ENCODE measurements around the gene FAM50A.

Gene FAM50A

GRCh38 chrX:154413142-154413541 lies 30.8 kb upstream of the FAM50A start:
- no peak for DNase-seq

GRCh38 chrX:154417157-154417556 lies 26.8 kb upstream of the FAM50A start:
- DNase-seq, result no peak

- no peak for DNase-seq
These were observed 24.8 kb upstream of the FAM50A start for GRCh38 chrX:154419189-154419588.

- no peak for DNase-seq
These were observed 24.1 kb upstream of the FAM50A start for GRCh38 chrX:154419688-154420401.

- no peak for DNase-seq
These were observed 23.6 kb upstream of the FAM50A start for GRCh38 chrX:154420402-154420756.

- no peak for DNase-seq
These were observed 16.8 kb upstream of the FAM50A start for GRCh38 chrX:154426916-154427770.

GRCh38 chrX:154428176-154429171 lies 15.5 kb upstream of the FAM50A start, which contains the start of gene ATP6AP1:
TSS of gene ATP6AP1 (plus strand) at chrX:154428677. CDS start at chrX:154428693, 16 bp downstream.
- peak; percentile 93 for DNase-seq

- DNase-seq, result no peak
These were observed 14.2 kb upstream of the FAM50A start for GRCh38 chrX:154429711-154430110.

- no peak for DNase-seq
These were observed 13.5 kb upstream of the FAM50A start for GRCh38 chrX:154430479-154430878.

- no peak for DNase-seq
These were observed 13.0 kb upstream of the FAM50A start for GRCh38 chrX:154430916-154431315.

GRCh38 chrX:154431341-154431740 lies 12.6 kb upstream of the FAM50A start:
- DNase-seq, result no peak

GRCh38 chrX:154432210-154432609 lies 11.7 kb upstream of the FAM50A start:
- no peak for DNase-seq

- DNase-seq, result no peak
These were observed 10.3 kb upstream of the FAM50A start for GRCh38 chrX:154433605-154434004.

- DNase-seq, result no peak
These were observed 9.4 kb upstream of the FAM50A start for GRCh38 chrX:154434394-154435168.

GRCh38 chrX:154435171-154435733 lies 8.7 kb upstream of the FAM50A start:
- DNase-seq, result no peak

GRCh38 chrX:154436374-154436982 lies 7.5 kb upstream of the FAM50A start:
- DNase-seq, result peak; percentile 45

- DNase-seq, result peak; percentile 45
These were observed 6.8 kb upstream of the FAM50A start, which contains the start of gene GDI1 for GRCh38 chrX:154436983-154437752. TSS of gene GDI1 (plus strand) at chrX:154437154. CDS start at chrX:154437255, 101 bp downstream.

GRCh38 chrX:154437971-154438893 lies 5.7 kb upstream of the FAM50A start:
- no peak for DNase-seq

GRCh38 chrX:154439841-154440240 lies 4.1 kb upstream of the FAM50A start:
- no peak for DNase-seq

Data from NCI-H774 (cell line).